H1 (cell line): Measurements from ENCODE around the gene TJP2.

Source experiments
- CBX5 ChIP-seq: fragments of 300-800, 300-1000 bp; sonication (generic); IDR thresholded peaks from 2 replicates; pipeline ENCODE4 v1.7.1; 2016; ENCODE audit warnings: antibody characterized with exemption, low read length, low read depth
- CHD1 ChIP-seq: IDR thresholded peaks from 2 replicates; pipeline ENCODE4 v1.6.1; 2012; ENCODE audit warnings: low read depth, low read length, improper control_type of control experiment
- CHD7 ChIP-seq: fragments of 300-600 bp; sonication (generic); IDR thresholded peaks from 2 replicates; pipeline ENCODE4 v1.7.1; 2012; ENCODE audit warnings: low read length, moderate library complexity, mild to moderate bottlenecking, inconsistent platforms; ENCODE audit not compliant: insufficient replicate concordance
- CTCF ChIP-seq, 3 experiments: IDR thresholded peaks; 1 replicate in 2 of 3; 2 replicates in 1 of 3; pipeline versions ENCODE4 v1.5.1 to v1.6.1; 2011; ENCODE audit warnings: low read length in 3 of 3, mild to moderate bottlenecking in 3 of 3, inconsistent platforms in 2 of 3, low read depth in 1 of 3, moderate library complexity in 1 of 3; ENCODE audit not compliant: insufficient read depth in 1 of 3; ENCODE audit errors: control extremely low read depth in 1 of 3
- EP300 ChIP-seq, 2 experiments: IDR thresholded peaks; 1 replicate in 1 of 2; 2 replicates in 1 of 2; pipeline ENCODE4 v1.6.1; 2011 to 2012; ENCODE audit warnings: low read depth in 2 of 2, low read length in 2 of 2, mild to moderate bottlenecking in 2 of 2, borderline replicate concordance in 1 of 2, inconsistent platforms in 1 of 2, moderate library complexity in 1 of 2
- EZH2 ChIP-seq: fragments of 200-600 bp; sonication (generic); IDR thresholded peaks from 2 replicates; pipeline ENCODE4 v1.7.1; 2012; ENCODE audit warnings: low read depth, mild to moderate bottlenecking, moderate library complexity, low read length, inconsistent platforms; ENCODE audit not compliant: severe bottlenecking
- HDAC2 ChIP-seq, 2 experiments: fragments of 300-600 bp in 1 of 2; sonication (generic) in 1 of 2; IDR thresholded peaks; 2 replicates each; pipeline ENCODE4 v1.6.1; 2011 to 2012; ENCODE audit warnings: low read depth in 2 of 2, low read length in 2 of 2, mild to moderate bottlenecking in 2 of 2, moderate library complexity in 2 of 2, borderline replicate concordance in 1 of 2, inconsistent platforms in 1 of 2
- JUND ChIP-seq: IDR thresholded peaks from 2 replicates; pipeline ENCODE4 v1.6.1; 2011; ENCODE audit warnings: mild to moderate bottlenecking, improper control_type of control experiment, low read length
- KDM1A ChIP-seq: fragments of 200-600, 300-600 bp; sonication (generic); IDR thresholded peaks from 2 replicates; pipeline ENCODE4 v1.7.1; 2016; ENCODE audit warnings: mild to moderate bottlenecking, low read length, borderline replicate concordance
- KDM5A ChIP-seq: fragments of 200-600 bp; IDR thresholded peaks from 2 replicates; pipeline ENCODE4 v1.7.1; 2012; ENCODE audit warnings: mild to moderate bottlenecking, low read length, inconsistent platforms, mixed read lengths
- NRF1 ChIP-seq: IDR thresholded peaks from 2 replicates; pipeline ENCODE4 v1.6.1; 2011; ENCODE audit warnings: mild to moderate bottlenecking, low read depth, low read length, improper control_type of control experiment
- POLR2A ChIP-seq, 2 experiments: IDR thresholded peaks; 1 replicate in 1 of 2; 2 replicates in 1 of 2; pipeline ENCODE4 v1.6.1; 2011; ENCODE audit warnings: low read depth in 2 of 2, low read length in 2 of 2, mild to moderate bottlenecking in 2 of 2; ENCODE audit errors: control extremely low read depth in 1 of 2
- YY1 ChIP-seq: IDR thresholded peaks from 2 replicates; pipeline ENCODE4 v1.6.1; 2011; ENCODE audit warnings: low read depth, mild to moderate bottlenecking, low read length
- ZNF274 ChIP-seq: IDR thresholded peaks from 2 replicates; pipeline ENCODE4 v1.7.0; 2012; ENCODE audit warnings: low read length, borderline replicate concordance; ENCODE audit errors: extremely low read depth

DNA sequence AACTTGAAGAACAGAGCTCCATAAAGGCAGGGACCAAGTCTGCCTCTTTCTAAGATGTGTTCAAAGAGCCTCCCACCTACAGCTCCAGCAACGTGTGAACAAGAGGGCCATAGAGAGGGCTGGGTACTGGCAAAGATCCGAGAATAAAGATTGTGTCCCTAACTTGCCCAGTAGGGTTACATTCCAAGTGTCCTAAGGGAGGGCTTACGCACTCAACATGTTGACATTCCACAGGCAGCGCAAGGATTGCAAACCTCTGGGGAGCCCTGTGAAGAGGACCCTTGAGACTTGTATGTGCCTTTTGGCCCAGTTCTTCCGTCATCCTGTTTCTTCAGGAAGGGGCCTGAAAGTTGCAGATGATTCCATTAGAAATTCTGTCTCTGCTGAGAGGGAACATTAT, 102.7 kb downstream of the TJP2 start:
- no peak for TF ChIP-seq ZNF274
- TF ChIP-seq KDM5A: no peak
- TF ChIP-seq CBX5: no peak
- no peak for TF ChIP-seq EP300 (IDR thresholded peaks at IDR 0.05; ENCODE audit: borderline replicate concordance in 1 of 2, low read depth in 2 of 2, low read length in 2 of 2)
- TF ChIP-seq NRF1: no peak
- TF ChIP-seq CTCF (IDR thresholded peaks at IDR 0.05; ENCODE audit: control extremely low read depth in 1 of 3, insufficient read depth in 1 of 3, low read depth in 1 of 3, low read length in 3 of 3): no peak
- TF ChIP-seq KDM1A: no peak
- no peak for TF ChIP-seq POLR2A (IDR thresholded peaks at IDR 0.05; ENCODE audit: control extremely low read depth in 1 of 2, low read depth in 2 of 2, low read length in 2 of 2)
- no peak for TF ChIP-seq CHD1
- TF ChIP-seq HDAC2 (IDR thresholded peaks at IDR 0.05; ENCODE audit: borderline replicate concordance in 1 of 2, low read depth in 2 of 2, low read length in 2 of 2): no peak
- no peak for TF ChIP-seq YY1
- TF ChIP-seq JUND: no peak
- TF ChIP-seq CHD7: no peak
- TF ChIP-seq EZH2: no peak
